Raji (cell line): ENCODE results near the gene RPS17.
A peak's percentile ranks its signal among the peaks of the same experiment; 100 is the strongest.

Experiments
- POLR2A ChIP-seq: IDR thresholded peaks from 2 replicates; pipeline ENCODE4 v1.6.1; 2011; ENCODE audit warnings: low read depth, low read length, control low read depth; ENCODE audit not compliant: insufficient read depth

Gene RPS17

GRCh38 chr15:82540055-82540983 is at the start of gene RPS17:
Gene RPS17, minus strand, starts transcription at chr15:82540457. Its CDS starts 29 bp downstream, at chr15:82540428.
- peak; percentile 97 for TF ChIP-seq POLR2A

GRCh38 chr15:82587805-82588204 is 47.5 kb upstream of the RPS17 start:
- no peak for TF ChIP-seq POLR2A

GRCh38 chr15:82585072-82585471 is 44.8 kb upstream of the RPS17 start:
- no peak for TF ChIP-seq POLR2A

GRCh38 chr15:82580713-82581112 is 40.5 kb upstream of the RPS17 start:
- TF ChIP-seq POLR2A, result no peak

GRCh38 chr15:82575335-82575734 is 35.1 kb upstream of the RPS17 start:
- TF ChIP-seq POLR2A, result no peak

- TF ChIP-seq POLR2A, result no peak
Observed at GRCh38 chr15:82572986-82573385, 32.7 kb upstream of the RPS17 start.

GRCh38 chr15:82572311-82572710 is 32.1 kb upstream of the RPS17 start:
- no peak for TF ChIP-seq POLR2A

- TF ChIP-seq POLR2A, result no peak
Observed at GRCh38 chr15:82571722-82572222, 31.5 kb upstream of the RPS17 start.

GRCh38 chr15:82570721-82571508 is 30.7 kb upstream of the RPS17 start:
- TF ChIP-seq POLR2A, result no peak

GRCh38 chr15:82569834-82570233 is 29.6 kb upstream of the RPS17 start:
- no peak for TF ChIP-seq POLR2A

- TF ChIP-seq POLR2A, result no peak
Observed at GRCh38 chr15:82568986-82569385, 28.7 kb upstream of the RPS17 start.

GRCh38 chr15:82567661-82568060 is 27.4 kb upstream of the RPS17 start:
- no peak for TF ChIP-seq POLR2A

GRCh38 chr15:82566690-82567089 is 26.4 kb upstream of the RPS17 start:
- TF ChIP-seq POLR2A, result no peak

- no peak for TF ChIP-seq POLR2A
Observed at GRCh38 chr15:82558502-82558901, 18.2 kb upstream of the RPS17 start.

- TF ChIP-seq POLR2A, result no peak
Observed at GRCh38 chr15:82556315-82557035, 16.2 kb upstream of the RPS17 start.

- TF ChIP-seq POLR2A, result no peak
Observed at GRCh38 chr15:82554849-82555248, 14.6 kb upstream of the RPS17 start.

GRCh38 chr15:82554351-82554750 is 14.1 kb upstream of the RPS17 start:
- TF ChIP-seq POLR2A, result no peak
